GM12801 (cell line): ENCODE measurements around the gene IL1A.

Experiments used
- CTCF ChIP-seq: IDR thresholded peaks from one replicate; pipeline ENCODE4 v1.5.1; 2011; ENCODE audit warnings: control low read depth; ENCODE audit not compliant: insufficient read length; ENCODE audit errors: extremely low read depth

Gene IL1A

GRCh38 chr2:112737542-112738232, 46.6 kb downstream of the IL1A start:
- TF ChIP-seq CTCF: no peak

- TF ChIP-seq CTCF: no peak
These were observed 50.4 kb downstream of the IL1A start for GRCh38 chr2:112733871-112734270.

GRCh38 chr2:112733456-112733855, 50.8 kb downstream of the IL1A start:
- no peak for TF ChIP-seq CTCF

GRCh38 chr2:112731479-112731878, 52.8 kb downstream of the IL1A start:
- no peak for TF ChIP-seq CTCF

GRCh38 chr2:112730791-112731190, 53.5 kb downstream of the IL1A start:
- TF ChIP-seq CTCF: no peak

GRCh38 chr2:112730216-112730615, 54.1 kb downstream of the IL1A start:
- TF ChIP-seq CTCF: no peak

- no peak for TF ChIP-seq CTCF
These were observed 55.7 kb downstream of the IL1A start for GRCh38 chr2:112728378-112729175.
